Fibroblast of lung (primary cell): Measurements from ENCODE around the gene CADPS. TPM values are rescaled to one million over a fixed set of nuclear protein-coding genes. Genes with fewer than 3 reads are reported as not detected.

Source experiments
- DNase-seq, 2 donors: peaks; one replicate each; pipeline versions ENCODE4 v3.0.0 to v3.0.0-alpha.2; 2010; ENCODE audit warnings: low read depth in 2 of 2
- H2AFZ ChIP-seq: 2 replicates; pipeline ENCODE4 v1.5.1; 2012; ENCODE audit warnings: low read length, control low read depth, inconsistent platforms
- H3K27ac ChIP-seq: 2 replicates; pipeline ENCODE4 v1.5.1; 2011; ENCODE audit warnings: low read length, control low read depth; ENCODE audit not compliant: insufficient read depth
- H3K27me3 ChIP-seq: 2 replicates; pipeline ENCODE4 v1.5.1; 2011; ENCODE audit warnings: mild to moderate bottlenecking, low read length; ENCODE audit not compliant: control insufficient read depth, insufficient read depth
- H3K36me3 ChIP-seq: 2 replicates; pipeline ENCODE4 v1.5.1; 2011; ENCODE audit warnings: low read length; ENCODE audit not compliant: control insufficient read depth, insufficient read depth
- H3K4me1 ChIP-seq: 2 replicates; pipeline ENCODE4 v1.5.1; 2011; ENCODE audit warnings: low read length; ENCODE audit not compliant: control insufficient read depth, insufficient read depth; ENCODE audit errors: extremely low read depth
- H3K4me2 ChIP-seq: 2 replicates; pipeline ENCODE4 v1.5.1; 2011; ENCODE audit warnings: low read length, control low read depth; ENCODE audit not compliant: insufficient read depth; ENCODE audit errors: extremely low read depth
- H3K4me3 ChIP-seq, 4 experiments: fragments of 200-600 bp in 1 of 4; sonication (generic) in 1 of 4; replicated peaks in 1 of 4; 2 replicates each; pipeline ENCODE4 v1.5.1; 2011 to 2016; ENCODE audit warnings: low read length in 4 of 4, low read depth in 3 of 4, mild to moderate bottlenecking in 3 of 4, control low read depth in 2 of 4, inconsistent platforms in 1 of 4, mixed read lengths in 1 of 4; ENCODE audit not compliant: insufficient read depth in 1 of 4; ENCODE audit errors: control extremely low read depth in 1 of 4
- H3K79me2 ChIP-seq: 2 replicates; pipeline ENCODE4 v1.5.1; 2012; ENCODE audit warnings: mild to moderate bottlenecking, low read length, inconsistent platforms; ENCODE audit not compliant: control insufficient read depth, insufficient read depth
- H3K9ac ChIP-seq: 2 replicates; pipeline ENCODE4 v1.5.1; 2011; ENCODE audit warnings: mild to moderate bottlenecking, low read length, control low read depth; ENCODE audit not compliant: insufficient read depth
- H3K9me3 ChIP-seq: 2 replicates; pipeline ENCODE4 v1.5.1; 2012; ENCODE audit warnings: low read depth, low read length; ENCODE audit not compliant: control insufficient read depth, insufficient read depth
- H4K20me1 ChIP-seq: 2 replicates; pipeline ENCODE4 v1.5.1; 2011; ENCODE audit warnings: low read length; ENCODE audit not compliant: control insufficient read depth, insufficient read depth; ENCODE audit errors: extremely low read depth
- EZH2 ChIP-seq: IDR thresholded peaks from 2 replicates; pipeline ENCODE4 v1.5.1; 2012; ENCODE audit warnings: low read length, control low read depth, mild to moderate bottlenecking; ENCODE audit errors: missing control alignments
- polyA plus RNA-seq, 2 donors: library from polyadenylated mRNA; depleted of rRNA in 1 of 2; stranded (reverse) in 1 of 2; unstranded in 1 of 2; fragments of >200 nt; gene quantifications; 2 replicates each; pipeline ENCODE4 v1.2.1, GENCODE V29; 2011 to 2012; ENCODE audit warnings: missing spikeins in 1 of 2
- total RNA-seq: library from RNA; depleted of rRNA; stranded (reverse); fragments of >200 nt; gene quantifications from 2 replicates; pipeline ENCODE4 v1.2.1, GENCODE V29; 2014
- TF ChIP-seq, protein P1 (sequence below), 2 donors: IDR thresholded peaks in 1 of 2; conservative IDR thresholded peaks in 1 of 2; 1 replicate in 1 of 2; 2 replicates in 1 of 2; pipeline ENCODE4 v1.5.1; 2011 to 2012; ENCODE audit warnings: low read length in 2 of 2, control low read depth in 1 of 2, inconsistent platforms in 1 of 2, low read depth in 1 of 2, mild to moderate bottlenecking in 1 of 2

Gene CADPS
- total and polyA plus RNA-seq, 2 donors (not counting 1 experiment from before 2014, with no cell fraction given) = 2.3 to 63.1 TPM

DNA sequence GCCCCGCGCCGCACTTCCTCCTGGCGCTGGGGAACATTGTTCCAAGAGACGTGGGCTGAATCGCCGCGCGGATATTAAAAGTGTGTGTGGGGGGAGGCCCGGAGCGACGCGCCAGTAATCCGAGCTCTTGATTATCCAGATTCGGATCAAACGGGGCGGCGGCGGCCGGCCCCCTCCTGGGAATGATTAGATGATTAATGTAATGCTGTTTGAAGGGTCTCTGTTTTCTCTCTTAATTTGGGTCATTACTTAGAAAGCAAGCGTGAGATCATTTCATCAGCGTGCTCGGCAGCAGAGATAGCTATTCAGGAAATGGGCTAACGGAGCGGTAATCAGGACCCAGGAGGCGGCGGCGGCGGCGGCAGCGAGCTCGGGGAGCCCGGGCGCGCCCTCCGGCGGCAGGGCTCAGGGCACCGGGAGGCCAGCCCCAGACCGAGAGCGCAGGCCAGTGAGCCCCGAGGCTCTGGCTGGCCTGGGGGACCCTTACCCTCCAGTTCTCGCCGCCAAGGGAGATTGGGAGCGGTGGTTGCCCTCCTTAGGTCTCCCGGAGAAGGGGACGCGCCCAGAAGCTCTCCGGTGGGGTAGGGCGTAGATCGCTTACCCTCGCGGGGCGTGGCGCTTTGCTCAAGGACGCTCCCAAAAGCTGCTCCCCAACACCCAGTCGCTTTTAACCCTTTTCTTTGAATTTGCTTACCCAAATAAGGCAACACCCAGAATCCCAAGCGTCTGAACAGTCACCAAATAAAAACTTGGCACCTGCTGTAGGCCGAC is 506.3 kb downstream of the CADPS start:
- Histone ChIP-seq H3K27me3 (peaks cover 79% of the 10 kb centered on the region), H4K20me1 (no peaks in the 10 kb centered on the region), H3K4me3 (peak overlapping the region in 1 of 4 experiments; percentile 4), H3K4me1 (no peaks in the 10 kb centered on the region), H3K4me2 (no peak overlapping the region), H3K9me3 (no peaks in the 10 kb centered on the region), H3K36me3 (no peaks in the 10 kb centered on the region), H3K79me2 (no peaks in the 10 kb centered on the region), H2AFZ (no peak overlapping the region), H3K9ac (no peak overlapping the region), H3K27ac (no peak overlapping the region)
- DNase-seq = no peak
- no peak for TF ChIP-seq EZH2
- TF ChIP-seq, protein P1, sequence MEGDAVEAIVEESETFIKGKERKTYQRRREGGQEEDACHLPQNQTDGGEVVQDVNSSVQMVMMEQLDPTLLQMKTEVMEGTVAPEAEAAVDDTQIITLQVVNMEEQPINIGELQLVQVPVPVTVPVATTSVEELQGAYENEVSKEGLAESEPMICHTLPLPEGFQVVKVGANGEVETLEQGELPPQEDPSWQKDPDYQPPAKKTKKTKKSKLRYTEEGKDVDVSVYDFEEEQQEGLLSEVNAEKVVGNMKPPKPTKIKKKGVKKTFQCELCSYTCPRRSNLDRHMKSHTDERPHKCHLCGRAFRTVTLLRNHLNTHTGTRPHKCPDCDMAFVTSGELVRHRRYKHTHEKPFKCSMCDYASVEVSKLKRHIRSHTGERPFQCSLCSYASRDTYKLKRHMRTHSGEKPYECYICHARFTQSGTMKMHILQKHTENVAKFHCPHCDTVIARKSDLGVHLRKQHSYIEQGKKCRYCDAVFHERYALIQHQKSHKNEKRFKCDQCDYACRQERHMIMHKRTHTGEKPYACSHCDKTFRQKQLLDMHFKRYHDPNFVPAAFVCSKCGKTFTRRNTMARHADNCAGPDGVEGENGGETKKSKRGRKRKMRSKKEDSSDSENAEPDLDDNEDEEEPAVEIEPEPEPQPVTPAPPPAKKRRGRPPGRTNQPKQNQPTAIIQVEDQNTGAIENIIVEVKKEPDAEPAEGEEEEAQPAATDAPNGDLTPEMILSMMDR (conservative IDR thresholded peaks at IDR 0.05 in 1 of 2, IDR thresholded peaks at IDR 0.05 in 1 of 2; ENCODE audit: low read depth in 1 of 2, low read length in 2 of 2) = no peak

DNA sequence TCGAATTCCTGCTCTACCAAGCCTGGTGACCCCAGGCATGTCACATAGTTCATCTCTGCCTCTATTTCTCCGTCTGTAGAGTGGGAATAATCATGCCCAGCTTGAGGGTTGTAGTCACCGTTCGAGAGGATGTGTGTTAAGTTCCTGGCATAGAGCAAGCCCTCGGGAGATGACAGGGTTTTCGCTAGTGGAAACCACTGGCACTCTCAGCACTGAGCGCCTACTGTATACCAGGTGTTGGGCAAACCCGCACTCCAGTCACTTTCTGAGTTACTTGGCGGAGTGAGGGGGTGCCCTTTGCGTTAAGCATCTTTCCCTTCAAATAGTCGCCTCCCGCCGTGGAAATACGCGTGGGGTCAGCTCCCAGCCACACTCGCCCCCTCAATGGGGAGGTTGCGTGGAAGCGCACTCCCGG is 506.9 kb downstream of the CADPS start:
- DNase-seq = no peak
- H3K36me3 ChIP-seq = no peaks in the 10 kb centered on the region
- no peak overlapping the region for H3K27ac ChIP-seq
- no peak overlapping the region for H2AFZ ChIP-seq
- H3K9me3 ChIP-seq = no peaks in the 10 kb centered on the region
- H3K4me2 ChIP-seq = no peak overlapping the region
- no peaks in the 10 kb centered on the region for H3K4me1 ChIP-seq
- peaks cover 73% of the 10 kb centered on the region for H3K27me3 ChIP-seq
- no peaks in the 10 kb centered on the region for H4K20me1 ChIP-seq
- TF ChIP-seq EZH2 = peak; percentile 97
- TF ChIP-seq, protein P1 (conservative IDR thresholded peaks at IDR 0.05 in 1 of 2, IDR thresholded peaks at IDR 0.05 in 1 of 2; ENCODE audit: low read depth in 1 of 2, low read length in 2 of 2) = no peak
- H3K9ac ChIP-seq = no peak overlapping the region
- no peaks in the 10 kb centered on the region for H3K79me2 ChIP-seq
- no peak overlapping the region for H3K4me3 ChIP-seq

DNA sequence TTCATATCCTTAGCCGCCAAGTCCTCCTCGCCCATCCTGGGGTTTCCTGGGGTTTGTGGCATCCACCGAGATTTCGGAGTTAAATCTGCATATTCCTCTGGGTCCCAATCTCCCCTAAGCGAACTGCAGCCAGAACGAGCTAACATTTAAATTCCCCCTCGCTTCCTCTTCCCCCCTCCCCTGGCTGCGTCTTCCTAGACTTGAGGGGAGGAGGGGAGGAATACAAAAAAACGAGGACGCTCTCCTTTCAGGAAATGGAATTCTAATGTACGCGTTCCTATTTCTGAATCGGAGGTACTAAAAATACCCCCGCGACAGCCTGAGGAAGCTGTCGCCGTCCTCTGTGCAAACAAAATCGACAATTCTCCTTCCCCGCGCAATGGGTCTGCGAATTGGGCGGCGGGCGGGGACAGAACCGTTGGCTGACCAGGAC is 507.4 kb downstream of the CADPS start:
- Histone ChIP-seq H3K4me1 (no peaks in the 10 kb centered on the region), H3K4me2 (no peak overlapping the region), H3K4me3 (no peak overlapping the region), H3K36me3 (no peaks in the 10 kb centered on the region), H3K9me3 (no peaks in the 10 kb centered on the region), H3K9ac (no peak overlapping the region), H3K27me3 (peaks cover 69% of the 10 kb centered on the region), H2AFZ (no peak overlapping the region), H3K27ac (no peak overlapping the region), H4K20me1 (no peaks in the 10 kb centered on the region), H3K79me2 (no peaks in the 10 kb centered on the region)
- no peak for DNase-seq
- TF ChIP-seq, protein P1 (conservative IDR thresholded peaks at IDR 0.05 in 1 of 2, IDR thresholded peaks at IDR 0.05 in 1 of 2; ENCODE audit: low read depth in 1 of 2, low read length in 2 of 2) = no peak
- no peak for TF ChIP-seq EZH2
